ENCODE data around the gene CYP2W1.

The CYP2W1 gene

GRCh38 chr7:986766-987751 lies 4.1 kb downstream of the CYP2W1 start:
- H3K9me3 ChIP-seq (ENCODE audit: control insufficient read depth, low read length) = no peaks in the 10 kb centered on the region
- WGBS, 2 experiments (ENCODE audit: insufficient coverage in 2 of 2) = 96% methylated on average over 41 to 56 of the region's 56 CpGs
- no peaks in the 10 kb centered on the region for H3K36me3 ChIP-seq (ENCODE audit: control insufficient read depth, insufficient read depth, low read length)
- H3K4me1 ChIP-seq (ENCODE audit: control insufficient read depth, insufficient read depth, low read length, poor library complexity, severe bottlenecking) = no peaks in the 10 kb centered on the region
- H3K27ac ChIP-seq (ENCODE audit: low read depth, low read length, severe bottlenecking) = no peak overlapping the region
- H3K4me3 ChIP-seq (ENCODE audit: extremely low read depth, insufficient read depth, low read length, poor library complexity, severe bottlenecking) = no peak overlapping the region

GRCh38 chr7:987909-988308 lies 4.9 kb downstream of the CYP2W1 start:
- Histone ChIP-seq H3K27ac (ENCODE audit: low read depth, low read length, severe bottlenecking) (no peak overlapping the region), H3K36me3 (ENCODE audit: control insufficient read depth, insufficient read depth, low read length) (no peaks in the 10 kb centered on the region), H3K9me3 (ENCODE audit: control insufficient read depth, low read length) (no peaks in the 10 kb centered on the region), H3K4me1 (ENCODE audit: control insufficient read depth, insufficient read depth, low read length, poor library complexity, severe bottlenecking) (no peaks in the 10 kb centered on the region), H3K4me3 (ENCODE audit: extremely low read depth, insufficient read depth, low read length, poor library complexity, severe bottlenecking) (no peak overlapping the region)
- WGBS, 2 experiments (ENCODE audit: insufficient coverage in 2 of 2) = 85 to 91% methylated on average over 6 of the region's 6 CpGs

GRCh38 chr7:988426-988911 lies 5.5 kb downstream of the CYP2W1 start:
- Histone ChIP-seq H3K4me3 (ENCODE audit: extremely low read depth, insufficient read depth, low read length, poor library complexity, severe bottlenecking) (no peak overlapping the region), H3K27ac (ENCODE audit: low read depth, low read length, severe bottlenecking) (no peak overlapping the region), H3K4me1 (ENCODE audit: control insufficient read depth, insufficient read depth, low read length, poor library complexity, severe bottlenecking) (no peaks in the 10 kb centered on the region), H3K36me3 (ENCODE audit: control insufficient read depth, insufficient read depth, low read length) (no peaks in the 10 kb centered on the region), H3K9me3 (ENCODE audit: control insufficient read depth, low read length) (no peaks in the 10 kb centered on the region)
- WGBS, 2 experiments (ENCODE audit: insufficient coverage in 2 of 2) = 53 to 54% methylated on average over 18 to 24 of the region's 24 CpGs

- H3K4me1 ChIP-seq (ENCODE audit: control insufficient read depth, insufficient read depth, low read length, poor library complexity, severe bottlenecking) = no peaks in the 10 kb centered on the region
- no peaks in the 10 kb centered on the region for H3K9me3 ChIP-seq (ENCODE audit: control insufficient read depth, low read length)
- WGBS, 2 experiments (ENCODE audit: insufficient coverage in 2 of 2) = 79 to 82% methylated on average over 9 to 13 of the region's 15 CpGs
- no peak overlapping the region for H3K4me3 ChIP-seq (ENCODE audit: extremely low read depth, insufficient read depth, low read length, poor library complexity, severe bottlenecking)
- H3K27ac ChIP-seq (ENCODE audit: low read depth, low read length, severe bottlenecking) = no peak overlapping the region
- no peaks in the 10 kb centered on the region for H3K36me3 ChIP-seq (ENCODE audit: control insufficient read depth, insufficient read depth, low read length)
Measured at GRCh38 chr7:988963-989529, 6.1 kb downstream of the CYP2W1 start.

GRCh38 chr7:990352-990932 lies 7.5 kb downstream of the CYP2W1 start:
- H3K36me3 ChIP-seq (ENCODE audit: control insufficient read depth, insufficient read depth, low read length) = no peaks in the 10 kb centered on the region
- H3K4me3 ChIP-seq (ENCODE audit: extremely low read depth, insufficient read depth, low read length, poor library complexity, severe bottlenecking) = no peak overlapping the region
- 94% methylated on average over 35 of the region's 36 CpGs for WGBS, 2 experiments (ENCODE audit: insufficient coverage in 2 of 2)
- no peak overlapping the region for H3K27ac ChIP-seq (ENCODE audit: low read depth, low read length, severe bottlenecking)
- no peaks in the 10 kb centered on the region for H3K4me1 ChIP-seq (ENCODE audit: control insufficient read depth, insufficient read depth, low read length, poor library complexity, severe bottlenecking)
- no peaks in the 10 kb centered on the region for H3K9me3 ChIP-seq (ENCODE audit: control insufficient read depth, low read length)

DNA sequence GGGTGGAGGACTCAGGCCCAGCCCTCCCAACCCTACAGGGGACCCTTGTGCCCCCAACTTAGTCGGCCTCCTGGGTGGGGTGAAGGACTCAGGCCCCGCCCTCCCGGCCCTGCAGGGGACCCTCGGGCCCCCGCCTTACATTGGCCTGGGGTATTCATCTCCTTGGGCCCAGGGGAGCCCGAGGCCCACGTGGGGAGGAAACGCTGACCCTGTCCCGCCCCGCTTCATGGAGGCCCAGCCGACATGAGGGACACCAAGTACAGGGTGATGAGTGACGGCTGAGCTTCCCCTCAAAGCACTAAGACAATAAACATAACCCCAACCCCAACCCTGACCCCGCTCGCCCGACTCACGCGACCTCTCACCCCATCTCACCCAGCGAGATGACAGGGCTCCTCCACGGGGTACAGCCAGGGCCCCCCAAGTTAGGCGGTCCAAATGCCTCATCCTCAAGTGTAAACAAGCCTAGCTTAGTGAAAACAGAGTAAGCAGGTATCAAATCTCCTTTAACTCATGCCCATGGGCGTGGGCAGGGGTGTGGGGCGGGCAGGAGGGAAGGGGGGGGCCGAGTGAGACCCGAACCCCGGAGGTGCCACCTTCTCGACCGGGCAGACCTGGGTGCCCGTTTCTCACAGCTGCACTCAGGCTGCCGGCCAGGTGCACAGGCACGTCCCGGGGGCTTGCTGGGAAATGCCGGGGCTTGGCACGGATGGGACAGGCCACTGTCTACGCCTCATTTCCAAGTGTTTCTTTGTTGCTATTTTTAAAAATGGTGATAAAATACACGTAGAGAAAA lies 8.2 kb downstream of the CYP2W1 start:
- WGBS, 2 experiments (ENCODE audit: insufficient coverage in 2 of 2) = 93 to 95% methylated on average over 26 to 27 of the region's 35 CpGs
- Histone ChIP-seq H3K27ac (ENCODE audit: low read depth, low read length, severe bottlenecking) (no peak overlapping the region), H3K9me3 (ENCODE audit: control insufficient read depth, low read length) (no peaks in the 10 kb centered on the region), H3K4me3 (ENCODE audit: extremely low read depth, insufficient read depth, low read length, poor library complexity, severe bottlenecking) (no peak overlapping the region), H3K36me3 (ENCODE audit: control insufficient read depth, insufficient read depth, low read length) (no peaks in the 10 kb centered on the region), H3K4me1 (ENCODE audit: control insufficient read depth, insufficient read depth, low read length, poor library complexity, severe bottlenecking) (no peaks in the 10 kb centered on the region)

DNA sequence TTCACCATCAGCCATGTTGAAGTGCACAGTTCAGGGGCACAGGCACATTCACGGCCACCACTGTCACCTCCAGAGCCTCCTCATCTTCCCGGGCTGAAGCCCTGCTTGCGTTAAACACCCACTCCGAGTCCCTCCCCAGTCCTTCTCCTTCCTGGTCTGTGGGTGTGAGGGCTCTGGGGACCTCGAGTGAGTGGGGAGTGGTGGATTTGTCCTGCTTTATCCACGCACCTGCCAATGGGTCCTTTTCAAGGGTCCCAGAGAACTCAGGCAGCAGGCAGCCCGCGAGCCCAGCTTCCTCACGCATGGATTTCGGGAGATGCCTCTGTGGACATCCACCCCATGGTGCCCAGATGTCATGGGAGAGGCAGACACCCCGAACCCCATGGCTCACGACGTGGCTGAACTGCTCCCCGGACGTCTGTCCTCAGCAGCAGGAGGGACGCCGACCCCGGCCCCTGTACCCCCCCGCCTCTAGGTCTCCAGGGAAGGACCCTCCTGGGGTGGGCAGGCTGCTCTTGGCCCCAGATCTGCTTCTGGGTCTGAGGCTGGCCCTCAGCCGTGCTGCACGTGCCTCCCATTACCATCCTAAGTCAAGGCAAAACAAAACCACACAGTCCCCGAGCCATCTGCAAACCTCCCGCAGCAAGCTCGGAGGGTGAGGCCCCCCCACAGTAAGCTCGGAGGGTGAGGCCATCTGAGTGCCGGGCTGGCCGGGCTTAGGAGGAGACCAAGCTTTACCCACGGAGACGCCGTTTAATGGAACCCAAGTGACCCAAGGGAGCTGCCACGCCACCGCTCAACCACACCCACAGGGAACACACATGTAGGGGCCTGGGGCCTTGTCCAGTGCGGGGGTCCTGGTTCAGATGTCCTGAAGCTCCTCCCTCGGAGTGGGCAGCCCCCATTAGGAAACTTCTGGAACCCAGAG lies 9.0 kb downstream of the CYP2W1 start:
- Histone ChIP-seq H3K9me3 (ENCODE audit: control insufficient read depth, low read length) (no peaks in the 10 kb centered on the region), H3K27ac (ENCODE audit: low read depth, low read length, severe bottlenecking) (no peak overlapping the region), H3K4me3 (ENCODE audit: extremely low read depth, insufficient read depth, low read length, poor library complexity, severe bottlenecking) (no peak overlapping the region), H3K4me1 (ENCODE audit: control insufficient read depth, insufficient read depth, low read length, poor library complexity, severe bottlenecking) (no peaks in the 10 kb centered on the region), H3K36me3 (ENCODE audit: control insufficient read depth, insufficient read depth, low read length) (peaks cover 3% of the 10 kb centered on the region)
- 89 to 95% methylated on average over 24 to 25 of the region's 34 CpGs for WGBS, 2 experiments (ENCODE audit: insufficient coverage in 2 of 2)

DNA sequence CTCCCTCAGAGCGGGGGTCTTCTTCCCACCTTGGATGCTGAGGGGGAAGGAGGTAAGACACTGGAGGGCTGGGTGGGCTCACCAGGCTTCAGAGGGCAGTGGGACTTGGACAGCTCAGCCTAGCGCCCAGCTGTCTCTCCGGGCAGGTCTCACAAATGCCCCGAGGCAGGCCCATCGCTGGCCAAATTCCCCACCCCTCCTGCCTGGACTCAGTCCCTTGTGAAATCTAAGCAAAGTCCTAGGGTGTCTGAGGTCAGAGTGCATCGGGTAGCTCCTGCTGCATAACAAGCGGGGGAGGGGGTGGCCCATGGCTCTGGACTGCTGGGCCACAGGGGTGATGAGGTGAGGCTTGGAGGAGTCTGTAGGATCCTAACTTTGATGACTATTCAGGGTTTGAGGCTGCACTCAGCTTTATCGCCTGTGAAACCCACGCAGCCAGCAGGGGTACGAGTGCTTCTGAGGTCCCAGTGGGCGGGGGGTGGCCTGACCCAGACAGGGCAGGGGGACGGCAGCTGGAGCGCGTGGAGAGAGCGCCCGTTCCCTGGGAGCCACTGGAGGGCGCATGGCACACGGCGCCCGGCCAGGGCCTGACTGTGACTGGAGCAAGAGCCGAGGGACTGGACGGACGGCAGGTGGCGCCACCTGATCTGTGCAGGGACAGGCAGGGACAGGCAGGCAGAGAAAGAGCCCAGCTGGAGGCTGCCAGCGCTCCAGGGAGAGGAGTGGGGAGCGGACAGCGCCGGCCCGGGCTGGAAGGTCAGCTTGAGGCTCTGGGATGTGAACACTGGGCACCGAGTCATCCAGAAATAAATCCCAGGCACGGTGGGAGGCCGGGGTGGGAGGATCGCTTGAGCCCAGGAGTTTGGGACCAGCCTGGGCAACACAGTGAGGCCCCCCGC lies 10.0 kb downstream of the CYP2W1 start:
- H3K4me1 ChIP-seq (ENCODE audit: control insufficient read depth, insufficient read depth, low read length, poor library complexity, severe bottlenecking) = no peaks in the 10 kb centered on the region
- WGBS, 2 experiments (ENCODE audit: insufficient coverage in 2 of 2) = 21 to 22% methylated on average over 29 to 32 of the region's 34 CpGs
- no peaks in the 10 kb centered on the region for H3K9me3 ChIP-seq (ENCODE audit: control insufficient read depth, low read length)
- H3K4me3 ChIP-seq (ENCODE audit: extremely low read depth, insufficient read depth, low read length, poor library complexity, severe bottlenecking) = no peak overlapping the region
- peaks cover 13% of the 10 kb centered on the region for H3K36me3 ChIP-seq (ENCODE audit: control insufficient read depth, insufficient read depth, low read length)
- no peak overlapping the region for H3K27ac ChIP-seq (ENCODE audit: low read depth, low read length, severe bottlenecking)
